ENCODE results near the gene ADAMTS8.

Gene ADAMTS8

DNA sequence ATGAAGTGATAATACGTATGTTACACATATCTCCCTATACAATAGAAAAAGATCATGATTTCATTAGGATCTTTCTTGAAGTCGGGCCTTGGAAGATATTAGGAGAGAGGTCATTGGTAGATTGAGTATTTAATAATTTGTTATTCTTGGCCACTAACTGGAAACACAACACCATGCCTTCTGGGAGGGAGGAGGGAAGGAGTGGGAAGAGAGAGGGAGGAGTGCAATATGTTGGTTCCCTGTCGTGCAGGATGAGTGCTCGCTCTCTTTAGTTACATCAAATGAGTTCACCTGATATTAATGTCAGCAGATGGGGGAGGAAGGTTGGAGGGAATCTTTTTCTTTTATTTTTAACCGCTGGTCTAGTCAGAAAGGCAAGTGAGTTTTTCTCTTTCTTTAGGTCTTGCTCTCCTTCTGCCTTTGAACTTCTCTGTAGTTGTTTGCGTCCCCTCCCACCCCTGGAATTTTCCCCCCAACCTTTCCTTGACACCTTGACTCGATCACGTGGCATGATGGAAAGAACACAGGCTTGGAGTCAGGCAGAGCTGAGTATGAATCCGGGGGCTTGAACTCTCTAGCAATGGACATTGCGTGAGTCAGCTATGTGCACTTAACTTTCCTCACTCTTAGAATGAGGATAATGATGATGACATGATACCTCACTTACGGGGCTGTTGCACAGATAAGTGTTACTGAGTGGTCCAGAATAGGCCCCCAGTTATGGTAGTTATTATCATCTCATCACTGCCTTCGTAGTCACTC, 26.3 kb upstream of the ADAMTS8 start:
- H3K79me2 ChIP-seq (ENCODE audit: low read length), result no peaks in the 10 kb centered on the region

DNA sequence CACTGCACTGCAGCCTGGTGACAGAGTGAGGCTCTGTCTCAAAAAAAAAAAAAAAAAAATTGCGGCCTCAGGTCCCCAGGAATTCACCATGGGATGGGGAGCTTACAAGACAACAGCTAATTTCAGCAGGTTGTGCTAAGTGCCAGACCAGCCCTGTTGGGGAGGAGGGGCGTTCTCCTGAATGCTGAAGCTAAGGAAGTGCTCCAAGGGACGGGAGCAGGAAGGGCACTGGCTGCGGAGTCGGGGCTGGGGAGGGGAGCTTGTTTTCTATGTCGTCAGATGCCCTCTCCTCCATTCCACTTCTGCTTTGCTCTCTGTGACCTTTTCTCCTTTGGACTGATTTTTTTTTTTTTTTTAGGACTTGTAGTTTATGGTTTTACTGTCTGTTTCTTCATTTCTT, 24.5 kb upstream of the ADAMTS8 start:
- no peak overlapping the region for H3K27ac ChIP-seq (ENCODE audit: low read length)
- H3K4me2 ChIP-seq (ENCODE audit: low read length), result no peak overlapping the region
- H3K36me3 ChIP-seq (replicated peaks; ENCODE audit: low read depth, low read length), result no peaks in the 10 kb centered on the region
- H3K9ac ChIP-seq (ENCODE audit: low read length), result no peak overlapping the region
- no peaks in the 10 kb centered on the region for H4K20me1 ChIP-seq (ENCODE audit: insufficient read depth, low read length)
- no peaks in the 10 kb centered on the region for H3K9me3 ChIP-seq (ENCODE audit: insufficient read depth, low read length)
- H3K27me3 ChIP-seq (ENCODE audit: low read depth, low read length), result peaks cover 13% of the 10 kb centered on the region; the same call in 1 of the 2 replicates
- no peak overlapping the region for H2AFZ ChIP-seq (ENCODE audit: low read depth, low read length)
- H3K4me1 ChIP-seq (ENCODE audit: low read length), result no peaks in the 10 kb centered on the region
- H3K4me3 ChIP-seq (ENCODE audit: low read length), result no peak overlapping the region
- H3K79me2 ChIP-seq (ENCODE audit: low read length), result no peaks in the 10 kb centered on the region
- TF ChIP-seq, protein P1, sequence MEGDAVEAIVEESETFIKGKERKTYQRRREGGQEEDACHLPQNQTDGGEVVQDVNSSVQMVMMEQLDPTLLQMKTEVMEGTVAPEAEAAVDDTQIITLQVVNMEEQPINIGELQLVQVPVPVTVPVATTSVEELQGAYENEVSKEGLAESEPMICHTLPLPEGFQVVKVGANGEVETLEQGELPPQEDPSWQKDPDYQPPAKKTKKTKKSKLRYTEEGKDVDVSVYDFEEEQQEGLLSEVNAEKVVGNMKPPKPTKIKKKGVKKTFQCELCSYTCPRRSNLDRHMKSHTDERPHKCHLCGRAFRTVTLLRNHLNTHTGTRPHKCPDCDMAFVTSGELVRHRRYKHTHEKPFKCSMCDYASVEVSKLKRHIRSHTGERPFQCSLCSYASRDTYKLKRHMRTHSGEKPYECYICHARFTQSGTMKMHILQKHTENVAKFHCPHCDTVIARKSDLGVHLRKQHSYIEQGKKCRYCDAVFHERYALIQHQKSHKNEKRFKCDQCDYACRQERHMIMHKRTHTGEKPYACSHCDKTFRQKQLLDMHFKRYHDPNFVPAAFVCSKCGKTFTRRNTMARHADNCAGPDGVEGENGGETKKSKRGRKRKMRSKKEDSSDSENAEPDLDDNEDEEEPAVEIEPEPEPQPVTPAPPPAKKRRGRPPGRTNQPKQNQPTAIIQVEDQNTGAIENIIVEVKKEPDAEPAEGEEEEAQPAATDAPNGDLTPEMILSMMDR (IDR thresholded peaks at IDR 0.05; ENCODE audit: low read depth, low read length), result no peak
- no peak for TF ChIP-seq EZH2phosphoT487 (IDR thresholded peaks at IDR 0.05; ENCODE audit: low read depth)

More for the DNA sequence above, 26.3 kb upstream of the ADAMTS8 start:
- no peaks in the 10 kb centered on the region for H3K9me3 ChIP-seq (ENCODE audit: insufficient read depth, low read length)
- peaks cover 13% of the 10 kb centered on the region; the same call in 1 of the 2 replicates for H3K27me3 ChIP-seq (ENCODE audit: low read depth, low read length)
- H4K20me1 ChIP-seq (ENCODE audit: insufficient read depth, low read length), result no peaks in the 10 kb centered on the region
- H2AFZ ChIP-seq (ENCODE audit: low read depth, low read length), result no peak overlapping the region
- no peaks in the 10 kb centered on the region for H3K36me3 ChIP-seq (replicated peaks; ENCODE audit: low read depth, low read length)
- no peaks in the 10 kb centered on the region for H3K4me1 ChIP-seq (ENCODE audit: low read length)
- no peak overlapping the region for H3K4me3 ChIP-seq (ENCODE audit: low read length)
- H3K9ac ChIP-seq (ENCODE audit: low read length), result no peak overlapping the region
- TF ChIP-seq EZH2phosphoT487 (IDR thresholded peaks at IDR 0.05; ENCODE audit: low read depth), result no peak
- TF ChIP-seq, protein P1 (IDR thresholded peaks at IDR 0.05; ENCODE audit: low read depth, low read length), result no peak
- no peak overlapping the region for H3K4me2 ChIP-seq (ENCODE audit: low read length)
- no peak overlapping the region for H3K27ac ChIP-seq (ENCODE audit: low read length)

DNA sequence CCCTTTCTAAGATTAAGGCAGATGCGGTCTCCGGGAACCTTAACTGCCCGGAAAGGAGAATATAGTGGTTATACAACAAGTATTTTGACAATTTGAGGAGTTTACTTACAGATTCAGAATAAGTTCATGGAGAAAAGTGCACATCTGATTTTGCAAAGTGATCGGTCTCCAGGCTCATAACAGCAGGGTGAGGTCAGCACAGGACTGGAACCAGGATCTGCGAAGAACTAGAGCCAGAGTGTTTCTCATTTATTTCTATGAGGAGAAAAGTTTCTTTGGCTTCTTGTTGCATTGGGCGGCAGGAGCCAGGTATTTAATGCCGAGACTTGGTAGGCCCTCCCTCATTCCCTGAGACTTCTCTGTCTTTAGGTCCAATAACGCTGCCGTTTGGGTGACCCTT, 23.8 kb upstream of the ADAMTS8 start:
- Histone ChIP-seq H3K36me3 (replicated peaks; ENCODE audit: low read depth, low read length) (no peaks in the 10 kb centered on the region), H3K27ac (ENCODE audit: low read length) (no peak overlapping the region), H3K27me3 (ENCODE audit: low read depth, low read length) (peaks cover 13% of the 10 kb centered on the region; the same call in 1 of the 2 replicates), H3K9ac (ENCODE audit: low read length) (no peak overlapping the region), H3K4me2 (ENCODE audit: low read length) (no peak overlapping the region), H3K4me1 (ENCODE audit: low read length) (no peaks in the 10 kb centered on the region), H3K9me3 (ENCODE audit: insufficient read depth, low read length) (no peaks in the 10 kb centered on the region), H2AFZ (ENCODE audit: low read depth, low read length) (no peak overlapping the region), H4K20me1 (ENCODE audit: insufficient read depth, low read length) (no peaks in the 10 kb centered on the region), H3K4me3 (ENCODE audit: low read length) (no peak overlapping the region), H3K79me2 (ENCODE audit: low read length) (no peaks in the 10 kb centered on the region)
- no peak for TF ChIP-seq EZH2phosphoT487 (IDR thresholded peaks at IDR 0.05; ENCODE audit: low read depth)
- TF ChIP-seq, protein P1 (IDR thresholded peaks at IDR 0.05; ENCODE audit: low read depth, low read length), result no peak

DNA sequence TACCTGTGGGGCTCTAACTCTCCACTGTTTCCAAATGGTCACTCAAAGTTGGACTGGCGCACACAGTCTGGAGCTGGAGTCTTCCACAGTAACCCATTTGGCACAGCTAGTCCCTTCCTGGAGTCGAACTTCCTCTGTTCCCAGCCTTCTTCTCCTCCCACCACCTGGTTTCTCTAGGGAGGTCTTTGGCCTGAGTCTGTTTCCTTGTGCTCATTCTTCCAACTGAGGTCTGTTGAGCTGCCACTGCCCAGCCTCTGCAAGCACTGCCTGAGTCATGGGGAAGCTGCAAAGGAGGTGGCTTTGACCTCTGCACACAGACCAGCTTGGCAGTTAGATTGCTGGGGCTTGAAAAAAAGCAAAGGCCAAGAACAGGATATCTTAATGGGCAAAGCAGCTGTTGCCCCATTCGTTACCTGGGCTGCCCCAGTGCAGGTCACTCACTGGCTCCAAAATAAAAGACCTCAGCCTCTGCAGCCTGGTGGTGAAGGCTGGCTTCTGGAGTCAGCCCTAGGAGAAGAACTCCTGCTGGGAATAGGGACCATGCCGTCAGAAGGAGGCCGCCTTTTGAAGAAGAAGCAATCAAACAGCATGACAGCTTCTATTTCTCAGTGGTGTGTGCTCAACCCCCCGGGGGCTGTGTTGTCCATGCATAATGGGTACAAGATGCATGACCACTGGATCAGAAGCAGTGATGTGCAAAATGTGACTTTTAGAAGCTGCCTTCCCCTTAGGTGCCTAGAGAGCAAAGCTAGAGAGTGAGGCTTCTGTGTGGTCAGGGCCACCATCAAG, 23.0 kb upstream of the ADAMTS8 start:
- Histone ChIP-seq H3K9me3 (ENCODE audit: insufficient read depth, low read length) (no peaks in the 10 kb centered on the region), H3K27me3 (ENCODE audit: low read depth, low read length) (peaks cover 13% of the 10 kb centered on the region; the same call in 1 of the 2 replicates), H3K4me2 (ENCODE audit: low read length) (no peak overlapping the region), H3K36me3 (replicated peaks; ENCODE audit: low read depth, low read length) (no peaks in the 10 kb centered on the region), H3K79me2 (ENCODE audit: low read length) (no peaks in the 10 kb centered on the region), H2AFZ (ENCODE audit: low read depth, low read length) (no peak overlapping the region), H3K4me1 (ENCODE audit: low read length) (no peaks in the 10 kb centered on the region), H3K27ac (ENCODE audit: low read length) (no peak overlapping the region), H3K9ac (ENCODE audit: low read length) (no peak overlapping the region), H4K20me1 (ENCODE audit: insufficient read depth, low read length) (no peaks in the 10 kb centered on the region), H3K4me3 (ENCODE audit: low read length) (no peak overlapping the region)
- TF ChIP-seq, protein P1 (IDR thresholded peaks at IDR 0.05; ENCODE audit: low read depth, low read length), result no peak
- TF ChIP-seq EZH2phosphoT487 (IDR thresholded peaks at IDR 0.05; ENCODE audit: low read depth), result no peak

Measured in OCI-LY3 (cell line).